Lower leg skin (tissue), 3 donors: ENCODE measurements around the gene GABRG3.

ENCODE experiments used
- CTCF ChIP-seq, 3 donors: fragments of 450-650 bp; IDR thresholded peaks; one replicate each; pipeline ENCODE4 v1.5.1; 2016; ENCODE audit warnings: antibody characterized with exemption in 3 of 3, mild to moderate bottlenecking in 3 of 3, moderate library complexity in 2 of 3
- POLR2A ChIP-seq, 2 donors: fragments of 450-650 bp; IDR thresholded peaks; one replicate each; pipeline ENCODE4 v1.6.1; 2016 to 2017; ENCODE audit warnings: antibody characterized with exemption in 2 of 2, mild to moderate bottlenecking in 1 of 2, moderate library complexity in 1 of 2

DNA sequence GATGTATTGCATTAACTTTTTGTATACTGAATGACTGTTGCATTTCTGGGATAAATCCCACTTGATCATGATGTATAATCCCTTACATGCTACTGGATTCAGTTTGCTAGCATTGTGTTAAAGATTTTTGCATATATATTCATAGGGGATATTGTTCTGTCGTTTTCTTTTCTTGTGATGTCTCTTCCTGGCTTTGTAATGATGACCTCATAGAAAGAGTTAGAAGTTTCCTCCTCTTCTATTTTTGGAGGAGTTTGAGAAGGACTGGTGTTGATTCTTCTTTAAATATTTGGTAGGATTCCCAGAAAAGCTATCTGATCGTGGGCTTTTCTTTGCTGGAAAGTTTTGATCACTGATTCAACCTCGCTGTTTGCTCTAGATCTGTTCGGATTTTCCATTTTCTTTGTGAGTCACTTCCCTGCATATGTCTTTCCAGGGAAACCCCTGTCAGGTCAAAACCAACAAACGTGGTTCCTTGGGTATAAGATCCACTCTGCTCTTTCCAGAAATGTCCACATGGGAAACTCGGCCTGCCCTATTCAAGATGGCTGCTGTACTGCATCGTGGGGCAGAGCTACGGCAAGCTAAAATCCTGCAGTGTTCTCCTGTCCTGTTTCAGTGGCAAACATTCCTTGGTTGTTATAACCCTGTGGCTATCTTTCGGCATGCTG lies 120.4 kb downstream of the GABRG3 start:
- no peak for TF ChIP-seq CTCF (IDR thresholded peaks at IDR 0.05)
- no peak for TF ChIP-seq POLR2A (IDR thresholded peaks at IDR 0.05)
